Measurements from ENCODE around the gene DTNB. TPM values are rescaled to one million over a fixed set of nuclear protein-coding genes. Genes with fewer than 3 reads are reported as not detected.

DTNB gene
- total RNA-seq, 1 experiment from 2014 or later: 19.6 TPM

- TF ChIP-seq EZH2 (IDR thresholded peaks at IDR 0.05; ENCODE audit: borderline replicate concordance, low read depth, low read length, poor library complexity, severe bottlenecking): no peak
- TF ChIP-seq CTCF (conservative IDR thresholded peaks at IDR 0.05; ENCODE audit: low read depth, low read length): no peak
- Histone ChIP-seq H3K27ac (ENCODE audit: low read depth, low read length, poor library complexity, severe bottlenecking) (no peak overlapping the region), H3K4me3 (ENCODE audit: low read depth, low read length, poor library complexity, severe bottlenecking) (no peak overlapping the region), H3K36me3 (ENCODE audit: insufficient read depth, low read length, poor library complexity, severe bottlenecking) (no peaks in the 10 kb centered on the region), H3K4me1 (ENCODE audit: insufficient read depth, low read length, poor library complexity, severe bottlenecking) (peaks cover 8% of the 10 kb centered on the region), H3K9me3 (ENCODE audit: low read depth, low read length, poor library complexity, severe bottlenecking) (no peaks in the 10 kb centered on the region), H3K27me3 (replicated peaks; ENCODE audit: insufficient read depth, low read depth, low read length, poor library complexity) (no peaks in the 10 kb centered on the region)
- BruUV-seq (replicated peaks): no TSS peak
- ChIA-PET POLR2A (ENCODE audit: low non-redundant PET) (no interaction called here), CTCF (interaction anchor here (0.5 kb wide), 1 partner anchor 49 kb away, joined by 3 read pairs; no protein-coding TSS in a partner anchor)
- no peak for DNase-seq (ENCODE audit: low spot score)
- intact Hi-C loops (cut with micrococcal nuclease; ENCODE audit: unreplicated experiment): no loop called here
Observed at GRCh38 chr2:25543939-25544338, 129.4 kb downstream of the DTNB start.

- intact Hi-C loops (cut with micrococcal nuclease; ENCODE audit: unreplicated experiment): no loop called here
- no peaks in the 10 kb centered on the region for H3K27me3 ChIP-seq (replicated peaks; ENCODE audit: insufficient read depth, low read depth, low read length, poor library complexity)
- no peaks in the 10 kb centered on the region for H3K36me3 ChIP-seq (ENCODE audit: insufficient read depth, low read length, poor library complexity, severe bottlenecking)
- TF ChIP-seq EZH2 (IDR thresholded peaks at IDR 0.05; ENCODE audit: borderline replicate concordance, low read depth, low read length, poor library complexity, severe bottlenecking): no peak
- no peak for TF ChIP-seq CTCF (conservative IDR thresholded peaks at IDR 0.05; ENCODE audit: low read depth, low read length)
- H3K4me3 ChIP-seq (ENCODE audit: low read depth, low read length, poor library complexity, severe bottlenecking): no peak overlapping the region
- H3K9me3 ChIP-seq (ENCODE audit: low read depth, low read length, poor library complexity, severe bottlenecking): no peaks in the 10 kb centered on the region
- ChIA-PET POLR2A (ENCODE audit: low non-redundant PET) (no interaction called here), CTCF (no interaction called here)
- H3K27ac ChIP-seq (ENCODE audit: low read depth, low read length, poor library complexity, severe bottlenecking): no peak overlapping the region
- DNase-seq (ENCODE audit: low spot score): no peak
- BruUV-seq (replicated peaks): no TSS peak
- H3K4me1 ChIP-seq (ENCODE audit: insufficient read depth, low read length, poor library complexity, severe bottlenecking): peaks cover 13% of the 10 kb centered on the region
Observed at GRCh38 chr2:25541378-25541777, 132.0 kb downstream of the DTNB start.

- H3K27me3 ChIP-seq (replicated peaks; ENCODE audit: insufficient read depth, low read depth, low read length, poor library complexity): no peaks in the 10 kb centered on the region
- H3K36me3 ChIP-seq (ENCODE audit: insufficient read depth, low read length, poor library complexity, severe bottlenecking): no peaks in the 10 kb centered on the region
- ChIA-PET POLR2A (ENCODE audit: low non-redundant PET) (no interaction called here), CTCF (no interaction called here)
- H3K4me1 ChIP-seq (ENCODE audit: insufficient read depth, low read length, poor library complexity, severe bottlenecking): peaks cover 13% of the 10 kb centered on the region
- no peak overlapping the region for H3K27ac ChIP-seq (ENCODE audit: low read depth, low read length, poor library complexity, severe bottlenecking)
- no TSS peak for BruUV-seq (replicated peaks)
- TF ChIP-seq CTCF (conservative IDR thresholded peaks at IDR 0.05; ENCODE audit: low read depth, low read length) (no peak), EZH2 (IDR thresholded peaks at IDR 0.05; ENCODE audit: borderline replicate concordance, low read depth, low read length, poor library complexity, severe bottlenecking) (no peak)
- H3K9me3 ChIP-seq (ENCODE audit: low read depth, low read length, poor library complexity, severe bottlenecking): no peaks in the 10 kb centered on the region
- intact Hi-C loops (cut with micrococcal nuclease; ENCODE audit: unreplicated experiment): no loop called here
- H3K4me3 ChIP-seq (ENCODE audit: low read depth, low read length, poor library complexity, severe bottlenecking): no peak overlapping the region
- peak; percentile 24 for DNase-seq (ENCODE audit: low spot score)
Observed at GRCh38 chr2:25539136-25539535, 134.2 kb downstream of the DTNB start.

Measured in A673 (cell line).